Smooth muscle cell (in vitro differentiated cells): ENCODE measurements around the gene ABHD14A. TPM values are rescaled to one million over a fixed set of nuclear protein-coding genes. Genes with fewer than 3 reads are reported as not detected.

Experiments
- DNase-seq: peaks from one replicate; lab custom pipeline; 2025; ENCODE audit not compliant: unreplicated experiment; lab: John Stamatoyannopoulos, UW
- H2AFZ ChIP-seq: fragments of 200-600 bp; sonication (generic); 2 replicates; pipeline ENCODE4 v1.6.0; 2016; ENCODE audit warnings: antibody characterized with exemption, low read depth, mild to moderate bottlenecking
- H3F3A ChIP-seq: fragments of 200-600 bp; sonication (generic); 2 replicates; pipeline ENCODE4 v1.6.0; 2017; ENCODE audit warnings: antibody characterized with exemption, low read depth
- H3K27ac ChIP-seq: fragments of 200-600 bp; sonication (generic); 2 replicates; pipeline ENCODE4 v1.5.1; 2016; ENCODE audit warnings: low read depth, mild to moderate bottlenecking
- H3K27me3 ChIP-seq: fragments of 200-600 bp; sonication (generic); 2 replicates; pipeline ENCODE4 v1.6.1; 2016; ENCODE audit warnings: low read depth, mild to moderate bottlenecking
- H3K36me3 ChIP-seq: fragments of 200-600 bp; sonication (generic); 2 replicates; pipeline ENCODE4 v1.5.1; 2016; ENCODE audit warnings: low read depth
- H3K4me1 ChIP-seq: fragments of 200-600 bp; sonication (generic); 2 replicates; pipeline ENCODE4 v1.5.1; 2016; ENCODE audit warnings: low read depth
- H3K4me2 ChIP-seq: fragments of 200-600 bp; sonication (generic); 2 replicates; pipeline ENCODE4 v1.6.0; 2016; ENCODE audit warnings: mild to moderate bottlenecking
- H3K4me3 ChIP-seq: fragments of 200-600 bp; sonication (generic); 2 replicates; pipeline ENCODE4 v1.5.1; 2016; ENCODE audit warnings: mild to moderate bottlenecking
- H3K79me2 ChIP-seq: fragments of 200-600 bp; sonication (generic); 2 replicates; pipeline ENCODE4 v1.6.0; 2016; ENCODE audit warnings: low read depth, mild to moderate bottlenecking
- H3K9ac ChIP-seq: fragments of 200-600 bp; sonication (generic); 2 replicates; pipeline ENCODE4 v1.6.0; 2016; ENCODE audit warnings: low read depth
- H3K9me3 ChIP-seq: fragments of 200-600 bp; sonication (generic); replicated peaks from 2 replicates; pipeline ENCODE4 v1.5.1; 2016; ENCODE audit warnings: low read depth
- H4K20me1 ChIP-seq: fragments of 200-600 bp; sonication (generic); 2 replicates; pipeline ENCODE4 v1.6.0; 2016; ENCODE audit warnings: low read depth
- CTCF ChIP-seq: fragments of 200-600 bp; sonication (generic); IDR thresholded peaks from 2 replicates; pipeline ENCODE4 v1.5.1; 2017; ENCODE audit warnings: borderline replicate concordance, mild to moderate bottlenecking, antibody characterized with exemption; ENCODE audit not compliant: insufficient read depth, poor library complexity, severe bottlenecking
- WGBS: methylation state at CpG from one replicate; pipeline ENCODE4 v1.1.7; 2016; ENCODE audit warnings: low lambda C conversion rate; 5-methylcytosine and 5-hydroxymethylcytosine counted together
- polyA plus RNA-seq: library from polyadenylated mRNA; unstranded; fragments of >200 nt; fragmentation: Nextera tagmentation; extraction: Ambion mirVana; gene quantifications from 2 replicates; pipeline ENCODE4 v1.2.1, GENCODE V29; 2016
- total RNA-seq: library from RNA; depleted of rRNA; stranded (reverse); fragments of >200 nt; gene quantifications from 2 replicates; pipeline ENCODE4 v1.2.3, GENCODE V29; 2014

Gene ABHD14A
- total and polyA plus RNA-seq, 2 experiments from 2014 or later, result 16.1 to 49.7 TPM

GRCh38 chr3:52015438-52016228 lies 40.8 kb downstream of the ABHD14A start:
- H3K4me2 ChIP-seq, result no peak overlapping the region
- H3K27me3 ChIP-seq, result no peaks in the 10 kb centered on the region
- H3K4me3 ChIP-seq, result no peak overlapping the region
- no peak overlapping the region for H3K9ac ChIP-seq
- H3F3A ChIP-seq, result no peaks in the 10 kb centered on the region
- no peaks in the 10 kb centered on the region for H3K4me1 ChIP-seq
- no peak overlapping the region for H2AFZ ChIP-seq
- no peak for TF ChIP-seq CTCF
- no peaks in the 10 kb centered on the region for H3K36me3 ChIP-seq
- no peaks in the 10 kb centered on the region for H3K9me3 ChIP-seq
- 91% methylated on average over 13 of the region's 13 CpGs for WGBS
- H4K20me1 ChIP-seq, result no peaks in the 10 kb centered on the region
- no peaks in the 10 kb centered on the region for H3K79me2 ChIP-seq
- no peak for DNase-seq
- H3K27ac ChIP-seq, result no peak overlapping the region

GRCh38 chr3:52017586-52017985 lies 42.7 kb downstream of the ABHD14A start:
- Histone ChIP-seq H3K9me3 (no peaks in the 10 kb centered on the region), H3F3A (peaks cover 2% of the 10 kb centered on the region), H3K4me2 (no peak overlapping the region), H4K20me1 (no peaks in the 10 kb centered on the region), H3K4me1 (peaks cover 7% of the 10 kb centered on the region), H3K27ac (no peak overlapping the region), H3K4me3 (no peak overlapping the region), H2AFZ (no peak overlapping the region), H3K79me2 (no peaks in the 10 kb centered on the region), H3K36me3 (no peaks in the 10 kb centered on the region), H3K9ac (no peak overlapping the region), H3K27me3 (no peaks in the 10 kb centered on the region)
- 83% methylated on average over 11 of the region's 11 CpGs for WGBS
- no peak for DNase-seq
- no peak for TF ChIP-seq CTCF

GRCh38 chr3:52018319-52019000 lies 43.6 kb downstream of the ABHD14A start:
- 96% methylated on average over 21 of the region's 21 CpGs for WGBS
- H3K9me3 ChIP-seq, result no peaks in the 10 kb centered on the region
- no peak for TF ChIP-seq CTCF
- no peak overlapping the region for H2AFZ ChIP-seq
- no peak overlapping the region for H3K27ac ChIP-seq
- H3K36me3 ChIP-seq, result no peaks in the 10 kb centered on the region
- H3K4me2 ChIP-seq, result no peak overlapping the region
- DNase-seq, result no peak
- H3K4me3 ChIP-seq, result no peak overlapping the region
- H3K27me3 ChIP-seq, result no peaks in the 10 kb centered on the region
- H3K4me1 ChIP-seq, result peaks cover 9% of the 10 kb centered on the region
- H4K20me1 ChIP-seq, result no peaks in the 10 kb centered on the region
- H3K79me2 ChIP-seq, result no peaks in the 10 kb centered on the region
- peaks cover 9% of the 10 kb centered on the region for H3F3A ChIP-seq
- no peak overlapping the region for H3K9ac ChIP-seq
